Measurements from ENCODE around the gene PAX5.

Gene PAX5

DNA sequence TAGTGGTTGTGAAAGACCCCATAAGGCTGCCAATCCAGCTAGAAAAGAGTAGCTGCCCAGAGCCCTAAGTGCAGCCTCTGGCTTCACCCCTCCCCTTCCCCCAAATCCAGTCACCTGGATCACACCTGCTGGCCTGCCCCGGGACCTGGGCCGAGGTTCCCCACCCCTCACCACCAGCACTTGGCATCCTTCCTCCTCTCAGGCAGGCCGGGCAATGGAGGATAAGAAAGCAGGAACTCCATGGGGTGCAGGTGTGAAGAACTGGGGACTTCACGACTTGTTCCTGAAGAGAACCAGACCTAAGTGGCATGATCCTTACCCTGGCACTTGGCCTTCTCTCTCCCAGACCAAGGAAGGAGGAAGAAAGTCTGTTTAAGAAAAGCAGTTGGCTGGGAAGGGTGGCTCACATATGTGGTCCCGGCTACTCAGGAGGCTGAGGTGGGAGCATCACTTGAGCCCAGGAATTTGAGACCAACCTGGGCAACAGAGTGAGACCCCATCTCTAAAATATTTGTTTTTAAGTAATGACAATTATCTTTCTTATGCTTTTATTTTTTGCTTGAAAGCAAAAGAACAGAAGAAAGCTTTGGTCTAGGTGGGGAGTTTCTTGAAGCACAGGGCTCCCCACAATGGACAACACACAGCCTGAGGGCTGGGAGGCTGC is 131.1 kb downstream of the PAX5 start:
- Histone ChIP-seq H3K27me3 (ENCODE audit: control insufficient read depth in 1 of 2, insufficient read depth in 2 of 2, low read length in 2 of 2) (no peaks in the 10 kb centered on the region), H3K4me3 (ENCODE audit: low read depth in 1 of 2, low read length in 2 of 2) (no peak overlapping the region), H3K9me3 (ENCODE audit: low read length) (no peaks in the 10 kb centered on the region), H3K27ac (ENCODE audit: low read depth, low read length) (no peak overlapping the region), H3K4me1 (ENCODE audit: insufficient read depth, low read length) (no peaks in the 10 kb centered on the region), H3K9ac (ENCODE audit: low read length) (no peak overlapping the region), H3K36me3 (ENCODE audit: insufficient read depth, low read length) (no peaks in the 10 kb centered on the region)

DNA sequence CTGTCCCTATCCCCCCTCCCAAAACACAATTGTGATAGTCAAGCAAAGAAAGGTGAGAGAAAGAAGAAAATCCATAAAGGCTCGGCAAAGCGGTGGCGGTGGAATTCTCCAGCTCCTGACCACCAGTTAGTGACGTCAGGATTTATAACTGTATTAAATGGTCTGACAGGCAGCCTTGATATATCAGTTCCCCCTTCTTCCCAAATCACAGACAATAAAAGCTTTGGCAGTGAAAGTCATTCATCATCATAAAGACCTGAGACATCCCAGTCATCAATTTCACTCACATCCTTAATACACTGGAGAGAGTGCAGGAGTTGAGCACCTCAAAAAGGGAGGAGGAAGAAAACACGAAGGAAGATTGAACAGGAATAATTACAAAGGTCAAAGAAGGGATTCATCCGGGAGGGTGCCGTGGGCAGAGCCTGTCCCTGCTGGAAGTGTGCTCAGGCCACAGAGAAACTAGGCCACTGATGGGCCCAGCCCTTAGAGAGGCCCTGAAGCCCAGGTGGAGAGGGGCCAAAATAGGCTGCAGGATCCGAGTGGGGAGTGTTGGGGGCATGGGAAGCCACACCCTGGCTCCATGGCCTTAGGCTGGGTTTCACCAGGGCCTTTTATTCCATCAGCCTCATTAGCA is 131.9 kb downstream of the PAX5 start:
- no peaks in the 10 kb centered on the region for H3K27me3 ChIP-seq (ENCODE audit: control insufficient read depth in 1 of 2, insufficient read depth in 2 of 2, low read length in 2 of 2)
- no peak overlapping the region for H3K4me3 ChIP-seq (ENCODE audit: low read depth in 1 of 2, low read length in 2 of 2)
- no peaks in the 10 kb centered on the region for H3K9me3 ChIP-seq (ENCODE audit: low read length)
- no peaks in the 10 kb centered on the region for H3K4me1 ChIP-seq (ENCODE audit: insufficient read depth, low read length)
- H3K9ac ChIP-seq (ENCODE audit: low read length), result no peak overlapping the region
- H3K36me3 ChIP-seq (ENCODE audit: insufficient read depth, low read length), result no peaks in the 10 kb centered on the region
- H3K27ac ChIP-seq (ENCODE audit: low read depth, low read length), result no peak overlapping the region

DNA sequence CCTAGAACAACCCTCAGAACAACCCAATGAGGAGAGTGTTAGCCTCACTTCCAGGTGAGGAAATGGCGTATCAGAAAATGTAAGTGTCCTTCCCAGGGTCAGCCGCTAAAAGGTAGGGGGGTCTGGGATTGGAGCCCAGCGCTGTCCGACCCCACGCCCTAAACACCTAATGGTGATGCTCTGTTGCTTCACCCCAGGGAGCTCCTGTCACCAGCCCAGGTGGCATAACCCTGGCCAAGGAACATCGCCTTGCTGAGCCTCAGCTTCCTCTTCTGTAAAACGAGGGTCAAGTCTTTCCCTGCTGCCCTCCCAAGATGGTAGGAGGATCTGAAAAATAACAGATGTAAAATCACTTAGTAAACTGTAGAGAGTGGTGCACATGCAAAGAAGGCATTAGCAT is 132.5 kb downstream of the PAX5 start:
- Histone ChIP-seq H3K9me3 (ENCODE audit: low read length) (no peaks in the 10 kb centered on the region), H3K4me3 (ENCODE audit: low read depth in 1 of 2, low read length in 2 of 2) (no peak overlapping the region), H3K9ac (ENCODE audit: low read length) (no peak overlapping the region), H3K4me1 (ENCODE audit: insufficient read depth, low read length) (no peaks in the 10 kb centered on the region), H3K27me3 (ENCODE audit: control insufficient read depth in 1 of 2, insufficient read depth in 2 of 2, low read length in 2 of 2) (peaks cover 0 to 2% of the 10 kb centered on the region in 2 donors), H3K36me3 (ENCODE audit: insufficient read depth, low read length) (no peaks in the 10 kb centered on the region), H3K27ac (ENCODE audit: low read depth, low read length) (no peak overlapping the region)

DNA sequence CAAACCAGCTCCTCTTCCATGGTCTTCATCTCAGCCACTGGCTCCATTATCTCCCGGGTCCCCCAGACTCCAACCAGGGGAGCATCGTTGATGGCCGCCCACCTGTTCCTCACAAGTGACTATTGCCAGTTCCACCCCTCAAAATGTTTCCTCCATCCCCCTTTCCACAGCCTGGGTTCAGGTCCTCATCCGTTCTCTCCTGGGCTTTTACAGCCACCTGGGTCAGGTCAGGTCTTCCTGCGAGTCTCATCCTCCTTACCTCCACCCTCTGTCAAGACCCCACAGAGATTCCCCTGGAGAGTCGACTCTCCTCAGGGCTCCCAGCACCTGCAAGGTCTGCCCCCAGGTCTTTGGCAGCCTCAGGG is 133.2 kb downstream of the PAX5 start:
- H3K27me3 ChIP-seq (ENCODE audit: control insufficient read depth in 1 of 2, insufficient read depth in 2 of 2, low read length in 2 of 2), result peaks cover 0 to 4% of the 10 kb centered on the region in 2 donors
- no peak overlapping the region for H3K4me3 ChIP-seq (ENCODE audit: low read depth in 1 of 2, low read length in 2 of 2)
- no peaks in the 10 kb centered on the region for H3K9me3 ChIP-seq (ENCODE audit: low read length)
- H3K4me1 ChIP-seq (ENCODE audit: insufficient read depth, low read length), result no peaks in the 10 kb centered on the region
- H3K36me3 ChIP-seq (ENCODE audit: insufficient read depth, low read length), result no peaks in the 10 kb centered on the region
- no peak overlapping the region for H3K9ac ChIP-seq (ENCODE audit: low read length)
- no peak overlapping the region for H3K27ac ChIP-seq (ENCODE audit: low read depth, low read length)

DNA sequence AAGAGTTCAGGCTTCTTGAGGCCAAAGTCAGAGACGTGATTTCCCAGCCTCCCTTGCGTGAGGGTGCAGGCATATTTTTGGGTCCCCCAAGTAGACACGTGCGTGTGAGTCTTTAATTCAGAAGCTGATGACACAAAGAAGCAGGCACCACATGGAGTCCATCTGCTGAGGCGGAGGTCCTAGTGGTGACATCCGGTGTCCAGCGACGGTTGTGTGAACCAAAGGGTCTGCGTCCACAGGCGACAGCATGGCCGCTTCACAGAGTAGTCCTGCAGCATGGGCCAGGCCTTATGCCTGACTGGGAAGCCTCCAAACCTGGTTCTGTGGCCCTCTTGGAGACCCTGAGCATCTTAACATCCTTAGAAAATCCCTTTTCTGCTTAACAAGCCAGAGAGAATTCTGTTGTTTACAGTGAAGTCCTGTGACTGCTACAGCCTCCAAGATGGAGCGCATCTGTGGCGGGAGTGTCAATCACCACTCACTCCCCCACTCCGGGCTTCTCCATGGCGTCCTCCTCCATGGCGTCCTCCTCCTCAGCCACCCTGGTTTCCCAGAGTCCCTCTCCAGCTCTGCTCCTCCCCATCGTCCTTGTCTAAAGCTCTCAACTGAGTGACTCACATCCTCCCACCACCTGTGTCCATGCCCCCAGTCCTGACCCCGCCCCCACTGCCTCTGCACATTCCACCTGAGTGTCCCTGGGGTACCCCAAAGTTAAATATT is 133.8 kb downstream of the PAX5 start:
- H3K27me3 ChIP-seq (ENCODE audit: control insufficient read depth in 1 of 2, insufficient read depth in 2 of 2, low read length in 2 of 2), result peaks cover 0 to 4% of the 10 kb centered on the region in 2 donors
- no peaks in the 10 kb centered on the region for H3K9me3 ChIP-seq (ENCODE audit: low read length)
- H3K4me3 ChIP-seq (ENCODE audit: low read depth in 1 of 2, low read length in 2 of 2), result no peak overlapping the region
- no peak overlapping the region for H3K27ac ChIP-seq (ENCODE audit: low read depth, low read length)
- H3K36me3 ChIP-seq (ENCODE audit: insufficient read depth, low read length), result no peaks in the 10 kb centered on the region
- no peak overlapping the region for H3K9ac ChIP-seq (ENCODE audit: low read length)
- no peaks in the 10 kb centered on the region for H3K4me1 ChIP-seq (ENCODE audit: insufficient read depth, low read length)

DNA sequence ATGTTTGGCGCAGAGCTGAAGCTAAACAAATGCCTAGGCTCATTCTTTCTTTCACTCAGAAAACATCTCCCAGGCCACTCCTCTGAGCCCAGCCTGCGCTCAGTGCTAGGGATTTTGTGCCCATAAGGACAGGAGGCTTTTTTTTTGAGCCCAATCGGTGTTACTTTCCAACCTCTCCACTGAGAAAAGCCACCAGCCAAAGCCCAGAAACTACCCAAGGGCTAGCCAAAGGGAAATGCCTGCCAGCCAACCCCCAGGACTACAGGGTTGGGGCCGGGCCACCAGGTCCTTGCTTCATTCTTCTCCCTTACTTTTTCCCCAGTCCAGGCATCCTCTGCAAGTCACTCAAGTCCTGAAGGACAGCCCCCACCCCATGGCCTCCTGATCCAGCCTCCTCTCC is 134.7 kb downstream of the PAX5 start:
- Histone ChIP-seq H3K4me3 (ENCODE audit: low read depth in 1 of 2, low read length in 2 of 2) (no peak overlapping the region), H3K9me3 (ENCODE audit: low read length) (no peaks in the 10 kb centered on the region), H3K36me3 (ENCODE audit: insufficient read depth, low read length) (no peaks in the 10 kb centered on the region), H3K27me3 (ENCODE audit: control insufficient read depth in 1 of 2, insufficient read depth in 2 of 2, low read length in 2 of 2) (peaks cover 0 to 4% of the 10 kb centered on the region in 2 donors), H3K9ac (ENCODE audit: low read length) (no peak overlapping the region), H3K4me1 (ENCODE audit: insufficient read depth, low read length) (no peaks in the 10 kb centered on the region), H3K27ac (ENCODE audit: low read depth, low read length) (no peak overlapping the region)

DNA sequence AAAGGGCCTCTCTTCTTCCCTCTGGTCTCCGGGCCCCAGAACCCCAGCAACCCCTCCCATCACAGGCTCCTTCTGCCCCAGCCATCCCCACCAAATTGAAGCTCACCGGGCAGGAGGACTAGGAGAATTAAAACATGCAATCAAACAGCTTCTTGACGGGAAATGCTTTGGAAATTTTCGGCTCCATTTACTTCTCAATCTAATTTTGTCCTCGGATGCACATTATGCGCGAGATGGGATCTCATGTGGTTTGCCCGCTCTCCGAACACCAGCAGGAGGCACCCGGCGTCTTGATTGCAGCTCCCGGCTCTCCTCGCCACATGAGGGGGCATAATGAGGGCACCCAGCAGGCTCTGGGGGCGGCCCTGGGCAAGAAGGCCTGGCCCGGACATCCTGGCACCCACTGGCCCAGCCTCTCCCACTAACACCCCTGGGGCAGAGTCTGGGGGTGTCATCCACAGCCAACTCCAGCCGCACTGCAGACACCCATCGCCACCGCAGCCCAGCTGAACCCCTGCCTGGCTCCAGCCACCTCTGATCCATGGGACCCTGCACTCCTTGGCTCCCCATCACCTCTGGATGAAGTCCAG is 135.5 kb downstream of the PAX5 start:
- Histone ChIP-seq H3K4me3 (ENCODE audit: low read depth in 1 of 2, low read length in 2 of 2) (no peak overlapping the region), H3K36me3 (ENCODE audit: insufficient read depth, low read length) (no peaks in the 10 kb centered on the region), H3K4me1 (ENCODE audit: insufficient read depth, low read length) (no peaks in the 10 kb centered on the region), H3K9me3 (ENCODE audit: low read length) (no peaks in the 10 kb centered on the region), H3K27me3 (ENCODE audit: control insufficient read depth in 1 of 2, insufficient read depth in 2 of 2, low read length in 2 of 2) (peaks cover 0 to 4% of the 10 kb centered on the region in 2 donors), H3K27ac (ENCODE audit: low read depth, low read length) (no peak overlapping the region), H3K9ac (ENCODE audit: low read length) (no peak overlapping the region)

DNA sequence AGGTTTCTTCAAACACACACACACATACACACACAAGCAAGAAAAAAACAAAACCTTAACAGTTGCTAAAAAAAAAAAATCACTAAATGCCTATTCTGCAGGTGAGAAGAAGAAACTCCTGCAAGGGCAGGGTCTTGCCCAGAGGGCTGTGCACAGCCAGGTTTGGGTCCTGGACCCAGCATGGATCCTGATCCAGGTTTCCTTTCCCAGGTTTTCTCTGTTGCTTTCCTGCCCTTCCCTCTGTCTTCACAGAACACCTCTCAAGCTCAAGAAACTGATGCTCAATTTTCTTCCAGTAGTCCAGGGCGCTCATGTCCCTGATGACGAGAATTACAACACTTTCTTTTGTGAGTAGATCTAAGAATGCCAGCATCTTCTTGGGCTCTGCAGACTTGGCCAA is 136.6 kb downstream of the PAX5 start:
- H3K4me1 ChIP-seq (ENCODE audit: insufficient read depth, low read length), result no peaks in the 10 kb centered on the region
- no peak overlapping the region for H3K27ac ChIP-seq (ENCODE audit: low read depth, low read length)
- no peak overlapping the region for H3K9ac ChIP-seq (ENCODE audit: low read length)
- H3K36me3 ChIP-seq (ENCODE audit: insufficient read depth, low read length), result no peaks in the 10 kb centered on the region
- no peaks in the 10 kb centered on the region for H3K9me3 ChIP-seq (ENCODE audit: low read length)
- no peak overlapping the region for H3K4me3 ChIP-seq (ENCODE audit: low read depth in 1 of 2, low read length in 2 of 2)
- H3K27me3 ChIP-seq (ENCODE audit: control insufficient read depth in 1 of 2, insufficient read depth in 2 of 2, low read length in 2 of 2), result peaks cover 0 to 4% of the 10 kb centered on the region in 2 donors

DNA sequence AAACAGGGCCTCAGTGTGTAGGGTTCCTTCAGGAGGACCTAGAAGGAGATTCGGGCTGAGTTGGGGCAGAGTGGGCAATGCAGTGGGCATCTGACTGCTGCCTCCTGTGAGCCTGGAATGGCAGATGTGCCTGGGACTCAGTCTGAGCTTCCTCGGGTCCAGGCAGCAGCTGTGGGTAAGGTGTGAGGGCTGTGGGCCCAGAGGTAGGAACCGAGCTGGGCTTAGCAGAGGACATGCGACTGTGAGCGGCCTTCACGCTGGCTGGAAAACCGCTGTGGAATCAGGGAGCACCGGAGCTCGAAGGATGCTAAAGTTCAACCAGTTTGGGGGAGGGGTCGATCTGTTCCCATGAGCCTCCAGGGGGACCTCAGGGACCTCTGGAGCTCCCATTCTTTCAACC is 137.0 kb downstream of the PAX5 start:
- no peak overlapping the region for H3K4me3 ChIP-seq (ENCODE audit: low read depth in 1 of 2, low read length in 2 of 2)
- no peak overlapping the region for H3K27ac ChIP-seq (ENCODE audit: low read depth, low read length)
- no peaks in the 10 kb centered on the region for H3K9me3 ChIP-seq (ENCODE audit: low read length)
- H3K4me1 ChIP-seq (ENCODE audit: insufficient read depth, low read length), result no peaks in the 10 kb centered on the region
- H3K36me3 ChIP-seq (ENCODE audit: insufficient read depth, low read length), result no peaks in the 10 kb centered on the region
- H3K9ac ChIP-seq (ENCODE audit: low read length), result no peak overlapping the region
- peaks cover 0 to 4% of the 10 kb centered on the region in 2 donors for H3K27me3 ChIP-seq (ENCODE audit: control insufficient read depth in 1 of 2, insufficient read depth in 2 of 2, low read length in 2 of 2)

DNA sequence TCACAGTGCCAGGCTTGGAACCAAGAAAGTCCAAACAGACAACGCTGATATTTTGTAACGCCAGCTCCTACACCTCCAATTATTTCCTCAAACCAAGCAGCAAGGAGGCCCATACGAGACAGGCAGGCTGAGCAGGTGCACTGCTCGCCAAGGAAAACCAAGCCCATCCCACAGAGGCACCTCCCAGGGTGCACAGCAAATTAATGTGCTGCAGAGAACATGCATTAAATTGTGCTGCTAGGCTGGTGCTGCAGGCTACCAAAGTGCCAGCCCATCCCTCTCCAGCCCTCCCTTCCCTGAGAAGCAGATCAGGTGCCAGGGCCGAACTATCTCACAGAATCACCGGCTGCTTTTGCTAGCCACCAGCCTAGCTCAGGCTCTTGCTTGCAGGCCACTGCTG is 137.8 kb downstream of the PAX5 start:
- Histone ChIP-seq H3K4me3 (ENCODE audit: low read depth in 1 of 2, low read length in 2 of 2) (no peak overlapping the region), H3K27me3 (ENCODE audit: control insufficient read depth in 1 of 2, insufficient read depth in 2 of 2, low read length in 2 of 2) (peaks cover 0 to 4% of the 10 kb centered on the region in 2 donors), H3K9ac (ENCODE audit: low read length) (no peak overlapping the region), H3K36me3 (ENCODE audit: insufficient read depth, low read length) (no peaks in the 10 kb centered on the region), H3K27ac (ENCODE audit: low read depth, low read length) (no peak overlapping the region), H3K4me1 (ENCODE audit: insufficient read depth, low read length) (no peaks in the 10 kb centered on the region), H3K9me3 (ENCODE audit: low read length) (no peaks in the 10 kb centered on the region)

DNA sequence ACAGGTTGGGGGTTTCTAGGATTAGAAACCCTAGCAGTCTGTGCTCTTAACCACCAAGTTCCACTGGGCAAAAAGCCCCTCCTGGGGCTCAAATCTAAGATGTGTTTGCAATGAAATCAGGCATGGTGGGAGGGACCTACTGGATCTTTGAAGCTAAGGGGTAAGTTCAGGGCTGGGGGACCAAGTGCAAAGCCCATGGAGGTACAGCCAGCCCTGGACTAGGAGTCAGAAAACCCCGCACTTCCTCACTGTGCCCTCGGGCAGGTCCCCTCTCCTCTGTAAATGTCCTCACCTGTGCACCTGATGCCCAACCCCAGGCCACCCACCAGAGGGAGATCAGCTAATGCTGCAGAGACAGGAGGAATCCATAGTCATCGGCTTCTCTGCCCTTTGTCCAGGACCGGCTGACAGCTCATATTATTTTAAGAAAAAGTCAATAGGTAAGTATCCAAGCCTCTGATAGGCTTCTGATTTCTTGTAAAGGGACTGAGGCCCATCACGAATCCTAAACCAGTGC is 138.3 kb downstream of the PAX5 start:
- Histone ChIP-seq H3K27me3 (ENCODE audit: control insufficient read depth in 1 of 2, insufficient read depth in 2 of 2, low read length in 2 of 2) (peaks cover 0 to 4% of the 10 kb centered on the region in 2 donors), H3K36me3 (ENCODE audit: insufficient read depth, low read length) (no peaks in the 10 kb centered on the region), H3K27ac (ENCODE audit: low read depth, low read length) (no peak overlapping the region)

More for the DNA sequence above, 138.3 kb downstream of the PAX5 start:
- Histone ChIP-seq H3K9me3 (ENCODE audit: low read length) (no peaks in the 10 kb centered on the region), H3K9ac (ENCODE audit: low read length) (no peak overlapping the region), H3K4me3 (ENCODE audit: low read depth in 1 of 2, low read length in 2 of 2) (no peak overlapping the region), H3K4me1 (ENCODE audit: insufficient read depth, low read length) (no peaks in the 10 kb centered on the region)

All from muscle layer of colon (tissue), 2 donors.